Mesendoderm (in vitro differentiated cells): Measurements from ENCODE around the gene SLC49A3.
"Not testable (repeated sequence)": the region's sequence is repeated elsewhere in the genome, so short reads cannot be mapped to it uniquely, and the experiment has no call there.

Source experiments
- DNase-seq: peaks from one replicate; pipeline ENCODE4 v3.0.0; 2013
- H2AK5ac ChIP-seq: 2 replicates; pipeline ENCODE4 v1.6.1; 2013; ENCODE audit warnings: low read length, inconsistent platforms
- H2BK120ac ChIP-seq: 2 replicates; pipeline ENCODE4 v1.6.1; 2013; ENCODE audit warnings: low read depth, mild to moderate bottlenecking, low read length, moderate library complexity, mixed read lengths
- H2BK15ac ChIP-seq: replicated peaks from 2 replicates; pipeline ENCODE4 v1.6.1; 2013; ENCODE audit warnings: low read depth, mild to moderate bottlenecking, moderate library complexity
- H2BK5ac ChIP-seq: 2 replicates; pipeline ENCODE4 v1.6.1; 2013; ENCODE audit warnings: low read length, inconsistent platforms
- H3K18ac ChIP-seq: 2 replicates; pipeline ENCODE4 v1.6.1; 2013; ENCODE audit warnings: mild to moderate bottlenecking, low read length, mixed read lengths
- H3K23ac ChIP-seq: one replicate; pipeline ENCODE4 v1.6.1; 2013; ENCODE audit warnings: low read length
- H3K27ac ChIP-seq: 2 replicates; pipeline ENCODE4 v1.5.1; 2013; ENCODE audit warnings: low read depth, mild to moderate bottlenecking, inconsistent platforms, low read length, moderate library complexity
- H3K27me3 ChIP-seq: 2 replicates; pipeline ENCODE4 v1.6.1; 2013; ENCODE audit warnings: low read length, control low read depth, mild to moderate bottlenecking, inconsistent platforms; ENCODE audit not compliant: insufficient read depth, poor library complexity
- H3K36me3 ChIP-seq: 2 replicates; pipeline ENCODE4 v1.6.1; 2013; ENCODE audit warnings: low read length, inconsistent platforms; ENCODE audit not compliant: control insufficient read depth, insufficient read depth
- H3K4ac ChIP-seq: one replicate; pipeline ENCODE4 v1.6.1; 2013; ENCODE audit warnings: low read depth, mild to moderate bottlenecking, low read length, moderate library complexity
- H3K4me1 ChIP-seq: 2 replicates; pipeline ENCODE4 v1.6.1; 2013; ENCODE audit warnings: low read depth, low read length, inconsistent platforms; ENCODE audit not compliant: control insufficient read depth
- H3K4me2 ChIP-seq: 2 replicates; pipeline ENCODE4 v1.6.1; 2013; ENCODE audit warnings: low read length
- H3K4me3 ChIP-seq: 2 replicates; pipeline ENCODE4 v1.5.1; 2013; ENCODE audit warnings: mild to moderate bottlenecking, low read length
- H3K56ac ChIP-seq: one replicate; pipeline ENCODE4 v1.6.1; 2013; ENCODE audit warnings: low read length
- H3K79me1 ChIP-seq: 2 replicates; pipeline ENCODE4 v1.6.1; 2013; ENCODE audit warnings: low read length, inconsistent platforms
- H3K79me2 ChIP-seq: 2 replicates; pipeline ENCODE4 v1.6.1; 2013; ENCODE audit warnings: mild to moderate bottlenecking, low read length; ENCODE audit not compliant: control insufficient read depth, insufficient read depth
- H3K9ac ChIP-seq: 2 replicates; pipeline ENCODE4 v1.6.1; 2013; ENCODE audit warnings: low read length, inconsistent platforms
- H4K5ac ChIP-seq: one replicate; pipeline ENCODE4 v1.6.1; 2013; ENCODE audit warnings: low read length
- H4K8ac ChIP-seq: one replicate; pipeline ENCODE4 v1.6.1; 2013; ENCODE audit warnings: low read depth, mild to moderate bottlenecking, control low read depth, low read length, moderate library complexity
- WGBS: extraction: QIAGEN DNeasy Blood & Tissue Kit; methylation state at CpG from one replicate; pipeline ENCODE4 v1.1.7; 2013; ENCODE audit warnings: low lambda C conversion rate, missing lambda C conversion rate; ENCODE audit not compliant: insufficient coverage; ENCODE audit errors: extremely low coverage; 5-methylcytosine and 5-hydroxymethylcytosine counted together

SLC49A3 gene

DNA sequence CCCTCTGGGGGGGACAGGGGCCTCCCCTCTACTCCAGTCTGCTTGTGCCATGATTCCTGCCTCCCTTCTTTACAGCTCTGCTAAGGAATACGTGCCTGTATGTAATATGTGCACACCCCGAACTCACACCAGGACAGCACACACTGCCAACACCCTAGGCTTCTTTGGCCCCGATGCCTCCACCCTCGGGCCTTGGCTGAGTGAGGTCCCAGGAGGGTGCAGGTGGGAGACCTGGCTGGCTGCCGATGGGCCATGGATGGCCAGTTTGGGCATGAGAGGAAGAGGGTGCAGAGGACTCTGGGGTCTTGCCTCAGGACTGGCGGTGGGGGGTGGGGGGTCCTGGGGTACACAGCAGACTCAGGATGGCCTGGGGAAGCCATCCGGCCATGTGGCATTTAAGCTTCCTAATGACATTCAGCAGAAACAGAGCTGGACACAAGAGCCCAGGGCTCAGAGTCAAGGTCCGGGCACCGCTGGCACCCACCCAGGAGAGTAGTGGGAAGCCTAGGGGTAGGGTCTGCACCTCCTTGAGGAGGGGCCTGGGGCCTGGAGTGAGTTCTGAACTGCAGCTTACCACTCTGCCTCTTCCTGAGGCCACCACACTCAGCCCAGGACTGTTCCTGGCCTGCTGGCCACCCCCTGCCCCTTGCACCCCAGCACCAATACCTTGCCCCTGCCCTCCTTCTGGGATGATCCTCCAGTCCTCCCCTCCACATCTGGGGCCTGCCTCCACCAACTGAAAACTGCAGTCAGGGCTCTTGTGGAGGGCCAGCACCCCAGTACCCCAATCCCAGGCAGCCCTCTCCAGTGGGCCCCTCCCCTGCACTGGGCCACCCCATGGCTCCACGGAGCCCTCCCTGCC is 14.6 kb upstream of the SLC49A3 start:
- Histone ChIP-seq H2BK5ac (no peak overlapping the region), H2BK15ac (no peak overlapping the region), H3K23ac (no peak overlapping the region), H3K56ac (no peak overlapping the region), H3K9ac (no peak overlapping the region), H3K79me1 (peaks cover 8% of the 10 kb centered on the region), H3K27ac (no peak overlapping the region), H4K8ac (no peak overlapping the region), H3K4me3 (no peak overlapping the region), H3K27me3 (no peaks in the 10 kb centered on the region), H2BK120ac (no peak overlapping the region), H3K4me2 (no peak overlapping the region), H3K4me1 (no peaks in the 10 kb centered on the region), H2AK5ac (no peak overlapping the region), H4K5ac (no peak overlapping the region), H3K4ac (no peak overlapping the region), H3K18ac (no peak overlapping the region), H3K36me3 (no peaks in the 10 kb centered on the region), H3K79me2 (peaks cover 18% of the 10 kb centered on the region)
- DNase-seq = no peak
- WGBS = no CpG with 5 or more reads among the region's 10 CpGs

DNA sequence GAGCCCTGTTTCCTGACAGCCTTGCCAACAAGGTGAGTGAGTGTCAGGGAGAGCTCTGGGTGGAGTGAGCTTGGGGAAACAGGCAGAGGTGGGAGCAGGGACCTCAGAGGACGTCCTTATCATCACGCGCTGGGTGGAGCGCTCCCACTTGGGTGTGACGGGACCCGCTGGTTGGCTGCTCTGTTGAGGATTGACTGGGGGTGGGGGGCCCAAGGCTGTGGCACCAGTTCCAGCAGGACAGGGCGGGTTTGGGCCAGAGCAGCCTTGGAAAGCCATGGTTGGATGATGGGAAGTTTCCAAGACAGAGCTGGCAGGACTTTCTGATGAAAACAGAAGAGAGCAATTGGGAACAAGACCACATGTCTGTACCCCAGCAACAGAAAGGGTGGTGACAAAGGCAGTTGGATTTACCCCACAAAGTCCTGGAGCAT is 13.7 kb upstream of the SLC49A3 start:
- no peaks in the 10 kb centered on the region for H3K27me3 ChIP-seq
- no CpG with 5 or more reads among the region's 7 CpGs for WGBS
- no peaks in the 10 kb centered on the region for H3K36me3 ChIP-seq
- H3K27ac ChIP-seq = no peak overlapping the region
- H3K9ac ChIP-seq = no peak overlapping the region
- no peak overlapping the region for H3K56ac ChIP-seq
- H3K4me3 ChIP-seq = no peak overlapping the region
- H3K79me2 ChIP-seq = peaks cover 11% of the 10 kb centered on the region
- H3K4me2 ChIP-seq = no peak overlapping the region
- H2BK120ac ChIP-seq = no peak overlapping the region
- H3K4me1 ChIP-seq = no peaks in the 10 kb centered on the region
- H4K5ac ChIP-seq = no peak overlapping the region
- H3K18ac ChIP-seq = no peak overlapping the region
- no peak overlapping the region for H3K23ac ChIP-seq
- no peak overlapping the region for H4K8ac ChIP-seq
- no peak for DNase-seq
- H2BK5ac ChIP-seq = no peak overlapping the region
- no peak overlapping the region for H2AK5ac ChIP-seq
- peaks cover 4% of the 10 kb centered on the region for H3K79me1 ChIP-seq
- no peak overlapping the region for H2BK15ac ChIP-seq
- no peak overlapping the region for H3K4ac ChIP-seq

DNA sequence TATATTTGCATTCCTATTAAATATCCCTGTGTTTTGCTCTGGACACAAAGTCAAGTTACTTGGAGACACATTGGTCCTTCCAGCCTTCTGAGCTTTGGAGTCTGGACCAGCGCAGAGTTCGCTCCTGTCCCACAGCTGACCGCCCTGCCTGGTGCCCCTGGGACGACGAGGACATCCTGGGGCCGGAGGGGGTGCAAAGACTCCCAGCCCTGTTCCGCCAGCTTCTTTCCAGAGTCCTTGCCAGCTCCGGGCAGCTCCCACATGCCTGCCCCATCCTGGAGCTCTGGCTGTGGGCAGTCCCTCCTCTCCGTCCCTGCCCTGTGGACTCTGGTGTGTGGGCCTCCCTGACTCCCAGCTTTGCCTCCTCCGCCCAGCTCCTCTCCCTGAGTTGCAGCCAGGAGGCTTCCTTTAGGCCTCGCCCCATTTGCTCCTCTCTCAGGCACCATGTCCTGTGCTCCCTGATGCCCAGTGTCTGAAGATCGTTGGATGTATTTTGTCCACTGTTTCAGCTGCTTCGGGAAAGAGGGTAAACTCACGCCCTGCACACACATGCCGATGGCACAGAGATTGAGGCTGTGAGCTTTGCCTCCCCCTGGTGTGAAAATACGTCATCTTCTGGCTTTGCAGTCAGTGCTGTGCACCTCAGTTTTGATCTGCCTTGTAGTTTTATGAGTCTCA is 11.8 kb upstream of the SLC49A3 start:
- no CpG with 5 or more reads among the region's 16 CpGs for WGBS
- H2BK15ac ChIP-seq = no peak overlapping the region
- H3K4ac ChIP-seq = no peak overlapping the region

DNA sequence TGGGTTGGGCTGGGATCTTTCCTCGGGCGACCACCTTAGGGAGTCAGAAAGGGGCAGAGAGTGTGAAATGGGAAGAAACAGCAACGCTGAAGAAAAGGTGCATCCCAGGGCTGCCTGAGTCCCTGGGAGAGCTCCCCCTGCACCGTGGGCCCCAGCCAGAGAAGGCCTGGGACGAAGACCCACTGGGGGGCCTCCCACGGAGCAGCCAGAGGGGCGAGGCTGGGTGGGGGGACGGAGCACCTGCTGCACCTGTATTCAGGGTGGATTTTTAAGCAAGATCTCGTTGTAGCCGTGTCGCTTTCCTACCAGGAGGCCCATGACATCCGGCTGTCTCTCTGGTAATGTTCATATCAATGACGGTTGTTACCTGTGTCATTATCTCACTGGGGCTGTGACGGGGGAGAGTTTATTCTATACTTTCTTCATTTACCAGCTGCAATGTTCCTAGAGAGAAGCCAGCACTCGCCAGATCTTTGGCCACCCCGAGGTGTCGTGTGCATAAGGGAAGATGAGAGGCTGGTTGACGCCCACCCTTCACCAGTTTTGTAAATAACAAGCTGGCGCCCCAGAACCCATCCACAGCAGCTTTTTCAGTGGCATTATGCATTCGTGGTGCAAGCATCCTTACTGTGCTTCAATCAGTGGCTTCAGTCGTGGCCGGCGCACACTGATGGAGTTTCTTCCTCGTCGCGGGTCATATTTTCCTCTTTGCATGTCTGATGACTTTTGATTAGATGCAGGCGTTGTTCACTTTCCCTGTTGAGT is 11.0 kb upstream of the SLC49A3 start:
- H2BK120ac ChIP-seq = no peak overlapping the region
- H4K5ac ChIP-seq = no peak overlapping the region
- no peak overlapping the region for H2BK5ac ChIP-seq
- H3K4me3 ChIP-seq = no peak overlapping the region
- H3K79me2 ChIP-seq = no peaks in the 10 kb centered on the region
- no CpG with 5 or more reads among the region's 27 CpGs for WGBS
- no peak for DNase-seq
- no peak overlapping the region for H3K23ac ChIP-seq
- H3K36me3 ChIP-seq = no peaks in the 10 kb centered on the region
- H2AK5ac ChIP-seq = no peak overlapping the region
- no peaks in the 10 kb centered on the region for H3K27me3 ChIP-seq
- no peak overlapping the region for H3K4ac ChIP-seq
- H3K79me1 ChIP-seq = no peaks in the 10 kb centered on the region
- H3K9ac ChIP-seq = no peak overlapping the region
- no peak overlapping the region for H4K8ac ChIP-seq
- H2BK15ac ChIP-seq = no peak overlapping the region
- no peak overlapping the region for H3K18ac ChIP-seq
- H3K4me1 ChIP-seq = no peaks in the 10 kb centered on the region
- H3K4me2 ChIP-seq = no peak overlapping the region
- H3K27ac ChIP-seq = no peak overlapping the region
- no peak overlapping the region for H3K56ac ChIP-seq

More for the DNA sequence above, 11.8 kb upstream of the SLC49A3 start:
- Histone ChIP-seq H4K8ac (no peak overlapping the region), H3K36me3 (no peaks in the 10 kb centered on the region), H3K27me3 (no peaks in the 10 kb centered on the region), H4K5ac (no peak overlapping the region), H3K4me3 (no peak overlapping the region), H3K4me2 (no peak overlapping the region), H2BK120ac (no peak overlapping the region), H3K18ac (no peak overlapping the region), H3K4me1 (no peaks in the 10 kb centered on the region), H3K9ac (no peak overlapping the region), H3K23ac (no peak overlapping the region), H2AK5ac (no peak overlapping the region), H3K79me2 (no peaks in the 10 kb centered on the region), H3K56ac (no peak overlapping the region), H2BK5ac (no peak overlapping the region), H3K79me1 (no peaks in the 10 kb centered on the region), H3K27ac (no peak overlapping the region)
- no peak for DNase-seq

DNA sequence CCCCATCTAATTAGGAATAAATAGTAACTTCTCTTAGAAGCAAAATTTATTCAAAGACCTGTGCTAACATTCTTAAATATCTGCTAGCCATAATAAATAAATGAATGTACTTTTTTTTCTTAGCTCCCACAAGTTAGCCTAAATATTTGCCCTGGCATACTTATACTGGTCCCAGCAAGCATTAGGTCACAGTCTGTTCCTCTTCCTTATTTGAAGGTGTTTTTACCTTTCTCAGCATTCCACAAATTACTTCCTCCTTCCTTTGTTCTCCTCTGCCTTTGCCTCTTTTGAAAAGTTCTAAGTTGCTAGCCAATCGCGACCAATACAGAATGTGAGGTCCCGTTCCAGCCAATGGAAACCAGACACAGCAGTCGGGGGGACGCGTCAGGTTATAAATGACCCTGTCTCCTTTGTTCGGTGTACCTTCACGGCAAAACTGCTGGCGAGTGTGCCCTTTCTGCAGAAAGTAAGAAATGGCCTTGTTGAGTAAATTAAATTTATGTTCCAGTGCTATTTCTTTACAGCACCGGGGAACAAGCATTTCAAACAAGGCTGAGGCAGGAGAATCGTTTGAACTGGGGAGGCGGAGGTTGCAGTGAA is 5.5 kb upstream of the SLC49A3 start:
- H3K4me1 ChIP-seq, H3K36me3 ChIP-seq, H2BK15ac ChIP-seq, H2BK120ac ChIP-seq, H3K4ac ChIP-seq, H3K4me2 ChIP-seq, H2BK5ac ChIP-seq, H3K9ac ChIP-seq, H3K79me2 ChIP-seq, H4K5ac ChIP-seq, H3K4me3 ChIP-seq, H3K18ac ChIP-seq, H3K27me3 ChIP-seq, DNase-seq, H3K27ac ChIP-seq, H3K23ac ChIP-seq, H3K79me1 ChIP-seq, H4K8ac ChIP-seq, H2AK5ac ChIP-seq, H3K56ac ChIP-seq: not testable (repeated sequence)
- WGBS = no CpG with 5 or more reads among the region's 12 CpGs
